H9 (cell line): ENCODE data around the gene FMNL1. TPM values are rescaled to one million over a fixed set of nuclear protein-coding genes. Genes with fewer than 3 reads are reported as not detected.

Experiments used
- DNase-seq: peaks from one replicate; pipeline ENCODE4 v3.0.0-alpha.2; 2017
- H2AFZ ChIP-seq: one replicate; pipeline ENCODE4 v1.6.1; 2013; ENCODE audit warnings: mild to moderate bottlenecking, low read length, control low read depth, moderate library complexity
- H2AK5ac ChIP-seq: 2 replicates; pipeline ENCODE4 v1.6.1; 2013; ENCODE audit warnings: low read length, control low read depth, mixed read lengths; ENCODE audit not compliant: insufficient read length
- H2BK120ac ChIP-seq: one replicate; pipeline ENCODE4 v1.6.1; 2013; ENCODE audit warnings: low read depth, mild to moderate bottlenecking, low read length, control low read depth, inconsistent platforms; ENCODE audit not compliant: poor library complexity, severe bottlenecking
- H2BK12ac ChIP-seq: 2 replicates; pipeline ENCODE4 v1.6.1; 2013; ENCODE audit warnings: low read length, control low read depth, mixed read lengths, low read depth; ENCODE audit not compliant: insufficient read length
- H2BK15ac ChIP-seq: 2 replicates; pipeline ENCODE4 v1.6.1; 2013; ENCODE audit warnings: low read depth, low read length, control low read depth
- H2BK20ac ChIP-seq: one replicate; pipeline ENCODE4 v1.6.1; 2013; ENCODE audit warnings: low read depth, mild to moderate bottlenecking, low read length, control low read depth, inconsistent platforms; ENCODE audit not compliant: poor library complexity, severe bottlenecking
- H2BK5ac ChIP-seq: 2 replicates; pipeline ENCODE4 v1.6.1; 2013; ENCODE audit warnings: low read length, control low read depth, mixed read lengths; ENCODE audit not compliant: insufficient read length
- H3K14ac ChIP-seq: 2 replicates; pipeline ENCODE4 v1.6.1; 2013; ENCODE audit warnings: low read length, control low read depth; ENCODE audit not compliant: insufficient read depth
- H3K18ac ChIP-seq: 2 replicates; pipeline ENCODE4 v1.6.1; 2013; ENCODE audit warnings: low read depth, mild to moderate bottlenecking, mixed read lengths, low read length, control low read depth; ENCODE audit not compliant: insufficient read length
- H3K23ac ChIP-seq: 2 replicates; pipeline ENCODE4 v1.6.1; 2013; ENCODE audit warnings: low read length, control low read depth, mixed read lengths, low read depth; ENCODE audit not compliant: insufficient read length
- H3K23me2 ChIP-seq: 2 replicates; pipeline ENCODE4 v1.6.1; 2013; ENCODE audit warnings: low read depth, mild to moderate bottlenecking, mixed read lengths, low read length, control low read depth; ENCODE audit not compliant: insufficient read length, poor library complexity, severe bottlenecking
- H3K27ac ChIP-seq: 2 replicates; pipeline ENCODE4 v1.5.1; 2013; ENCODE audit warnings: low read length, control low read depth, mixed read lengths, low read depth; ENCODE audit not compliant: insufficient read length
- H3K27me3 ChIP-seq: 2 replicates; pipeline ENCODE4 v1.6.1; 2013; ENCODE audit warnings: low read length, control low read depth, inconsistent platforms; ENCODE audit not compliant: insufficient read depth
- H3K4ac ChIP-seq: 2 replicates; pipeline ENCODE4 v1.6.1; 2013; ENCODE audit warnings: low read depth, mild to moderate bottlenecking, control low read depth, inconsistent platforms, low read length, moderate library complexity
- H3K4me1 ChIP-seq: 2 replicates; pipeline ENCODE4 v1.6.1; 2013; ENCODE audit warnings: low read length, control low read depth, inconsistent platforms; ENCODE audit not compliant: insufficient read depth
- H3K4me2 ChIP-seq: 2 replicates; pipeline ENCODE4 v1.6.1; 2013; ENCODE audit warnings: low read length, control low read depth, mixed read lengths; ENCODE audit not compliant: insufficient read length, insufficient read depth
- H3K56ac ChIP-seq: 2 replicates; pipeline ENCODE4 v1.6.1; 2013; ENCODE audit warnings: low read depth, mild to moderate bottlenecking, mixed read lengths, low read length, control low read depth; ENCODE audit not compliant: insufficient read length
- H3K79me1 ChIP-seq: 2 replicates; pipeline ENCODE4 v1.6.1; 2013; ENCODE audit warnings: low read depth, mild to moderate bottlenecking, moderate library complexity, low read length, control low read depth, inconsistent platforms; ENCODE audit not compliant: insufficient read depth, poor library complexity, severe bottlenecking
- H3K79me2 ChIP-seq: 2 replicates; pipeline ENCODE4 v1.6.1; 2013; ENCODE audit warnings: low read length, control low read depth, inconsistent platforms; ENCODE audit not compliant: insufficient read depth
- H3K9ac ChIP-seq: 2 replicates; pipeline ENCODE4 v1.6.1; 2013; ENCODE audit warnings: low read length, control low read depth, mixed read lengths; ENCODE audit not compliant: insufficient read length; ENCODE audit errors: extremely low read depth
- H3K9me3 ChIP-seq: one replicate; pipeline ENCODE4 v1.6.1; 2013; ENCODE audit warnings: low read depth, low read length, inconsistent platforms; ENCODE audit not compliant: control insufficient read depth
- H3T11ph ChIP-seq: one replicate; pipeline ENCODE4 v1.6.1; 2013; ENCODE audit warnings: mild to moderate bottlenecking, low read length, control low read depth, inconsistent platforms
- H4K20me1 ChIP-seq: one replicate; pipeline ENCODE4 v1.6.1; 2013; ENCODE audit not compliant: control insufficient read depth, insufficient read length, insufficient read depth
- H4K5ac ChIP-seq: 2 replicates; pipeline ENCODE4 v1.6.1; 2013; ENCODE audit warnings: low read depth, mild to moderate bottlenecking, mixed read lengths, low read length, control low read depth; ENCODE audit not compliant: insufficient read length
- H4K8ac ChIP-seq: replicated peaks from 2 replicates; pipeline ENCODE4 v1.6.1; 2013; ENCODE audit warnings: low read length, control low read depth, mixed read lengths, low read depth; ENCODE audit not compliant: insufficient read length
- H4K91ac ChIP-seq: 2 replicates; pipeline ENCODE4 v1.6.1; 2013; ENCODE audit warnings: low read depth, mild to moderate bottlenecking, moderate library complexity, mixed read lengths, low read length, control low read depth; ENCODE audit not compliant: insufficient read length
- H3K27ac Mint-ChIP-seq, 3 experiments: 2 replicates in 2 of 3; 3 replicates in 1 of 3; pipeline ENCODE4 v1.8.0; 2020 to 2021; ENCODE audit warnings: mixed read lengths in 3 of 3, mild to moderate bottlenecking in 1 of 3, moderate library complexity in 1 of 3
- H3K27me3 Mint-ChIP-seq: 2 replicates; pipeline ENCODE4 v1.8.0; 2021; ENCODE audit warnings: low read depth, mild to moderate bottlenecking, moderate library complexity, mixed read lengths
- H3K36me3 Mint-ChIP-seq, 3 experiments: 2 replicates in 2 of 3; 3 replicates in 1 of 3; pipeline ENCODE4 v1.8.0; 2020 to 2021; ENCODE audit warnings: low read depth in 3 of 3, mixed read lengths in 3 of 3; ENCODE audit not compliant: insufficient read depth in 1 of 3
- H3K4me1 Mint-ChIP-seq, 2 experiments: 2 replicates each; pipeline ENCODE4 v1.8.0; 2020; ENCODE audit warnings: mixed read lengths in 2 of 2
- H3K4me3 Mint-ChIP-seq, 2 experiments: 2 replicates in 1 of 2; 3 replicates in 1 of 2; pipeline ENCODE4 v1.8.0; 2020 to 2021; ENCODE audit warnings: mild to moderate bottlenecking in 2 of 2, mixed read lengths in 2 of 2, moderate library complexity in 1 of 2
- H3K9me3 Mint-ChIP-seq, 2 experiments: 2 replicates in 1 of 2; 3 replicates in 1 of 2; pipeline ENCODE4 v1.8.0; 2020; ENCODE audit warnings: mild to moderate bottlenecking in 2 of 2, mixed read lengths in 2 of 2, moderate library complexity in 1 of 2
- WGBS: extraction: QIAGEN DNeasy Blood & Tissue Kit; methylation state at CpG from one replicate; pipeline ENCODE4 v1.1.7; 2013; ENCODE audit warnings: missing lambda C conversion rate, low lambda C conversion rate, mixed read lengths; ENCODE audit not compliant: insufficient read length; ENCODE audit errors: extremely low coverage; 5-methylcytosine and 5-hydroxymethylcytosine counted together
- total RNA-seq: library from RNA; stranded (reverse); gene quantifications from 2 replicates; pipeline ENCODE4 v1.2.1, GENCODE V29; 2021
- TF ChIP-seq, protein P1 (sequence below): fragments of 200-600 bp; sonication (generic); conservative IDR thresholded peaks from 3 replicates; pipeline ENCODE4 v1.8.0; 2021; ENCODE audit warnings: antibody characterized with exemption, mild to moderate bottlenecking

FMNL1 gene
- total RNA-seq, 1 experiment from 2014 or later, result 6.9 TPM

- Histone ChIP-seq H3K79me1 (no peaks in the 10 kb centered on the region), H2BK5ac (no peak overlapping the region), H3K23me2 (no peaks in the 10 kb centered on the region), H3K14ac (no peak overlapping the region), H4K8ac (no peak overlapping the region), H4K91ac (no peak overlapping the region), H3K4me2 (no peak overlapping the region), H2AFZ (no peak overlapping the region), H3K79me2 (no peaks in the 10 kb centered on the region; the same call in 1 of the 2 replicates), H3K56ac (no peak overlapping the region), H3K4ac (no peak overlapping the region), H3K27ac (no peak overlapping the region), H3K27me3 (no peaks in the 10 kb centered on the region), H3K23ac (no peak overlapping the region), H4K5ac (no peak overlapping the region), H2BK20ac (no peak overlapping the region), H3K9me3 (no peaks in the 10 kb centered on the region), H3K9ac (no peak overlapping the region), H3K4me1 (no peaks in the 10 kb centered on the region; the same call in 1 of the 2 replicates), H2BK12ac (no peak overlapping the region), H2BK15ac (no peak overlapping the region), H3T11ph (no peak overlapping the region), H2AK5ac (no peak overlapping the region), H2BK120ac (no peak overlapping the region), H3K18ac (no peak overlapping the region), H4K20me1 (no peaks in the 10 kb centered on the region)
- TF ChIP-seq, protein P1, sequence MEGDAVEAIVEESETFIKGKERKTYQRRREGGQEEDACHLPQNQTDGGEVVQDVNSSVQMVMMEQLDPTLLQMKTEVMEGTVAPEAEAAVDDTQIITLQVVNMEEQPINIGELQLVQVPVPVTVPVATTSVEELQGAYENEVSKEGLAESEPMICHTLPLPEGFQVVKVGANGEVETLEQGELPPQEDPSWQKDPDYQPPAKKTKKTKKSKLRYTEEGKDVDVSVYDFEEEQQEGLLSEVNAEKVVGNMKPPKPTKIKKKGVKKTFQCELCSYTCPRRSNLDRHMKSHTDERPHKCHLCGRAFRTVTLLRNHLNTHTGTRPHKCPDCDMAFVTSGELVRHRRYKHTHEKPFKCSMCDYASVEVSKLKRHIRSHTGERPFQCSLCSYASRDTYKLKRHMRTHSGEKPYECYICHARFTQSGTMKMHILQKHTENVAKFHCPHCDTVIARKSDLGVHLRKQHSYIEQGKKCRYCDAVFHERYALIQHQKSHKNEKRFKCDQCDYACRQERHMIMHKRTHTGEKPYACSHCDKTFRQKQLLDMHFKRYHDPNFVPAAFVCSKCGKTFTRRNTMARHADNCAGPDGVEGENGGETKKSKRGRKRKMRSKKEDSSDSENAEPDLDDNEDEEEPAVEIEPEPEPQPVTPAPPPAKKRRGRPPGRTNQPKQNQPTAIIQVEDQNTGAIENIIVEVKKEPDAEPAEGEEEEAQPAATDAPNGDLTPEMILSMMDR, result no peak
- WGBS, result no CpG with 5 or more reads among the region's 12 CpGs
- no peaks in the 10 kb centered on the region for H3K9me3 Mint-ChIP-seq
- DNase-seq, result no peak
- H3K4me1 Mint-ChIP-seq, result peaks cover 12 to 17% of the 10 kb centered on the region in 2 experiments
- H3K4me3 Mint-ChIP-seq, result no peak overlapping the region
- H3K36me3 Mint-ChIP-seq, result peaks cover 5 to 18% (median 14%) of the 10 kb centered on the region in 3 experiments; a peak in 6 of 7 replicates
- H3K27me3 Mint-ChIP-seq, result no peaks in the 10 kb centered on the region
- peak overlapping the region in 1 of 3 experiments; percentile 92; a peak in 3 of 7 replicates for H3K27ac Mint-ChIP-seq
Observed at GRCh38 chr17:45292696-45293412, 71.2 kb downstream of the FMNL1 start.
